H1 (cell line): ENCODE data around the gene ALOX15. TPM values are rescaled to one million over a fixed set of nuclear protein-coding genes. Genes with fewer than 3 reads are reported as not detected.

Experiments used
- CTCF ChIA-PET: fragments of 300-600 bp; sonication (Branson Sonifier 250); formaldehyde crosslinking; loops from one replicate; lab custom pipeline; 2021; ENCODE audit not compliant: partially characterized antibody; lab: Charles Lee
- POLR2A ChIA-PET: fragments of 300-600 bp; sonication (Branson Sonifier 250); formaldehyde crosslinking; loops from one replicate; lab custom pipeline; 2021; ENCODE audit warnings: inconsistent platforms; ENCODE audit not compliant: partially characterized antibody; lab: Charles Lee
- DNase-seq, 2 experiments: peaks; one replicate each; pipeline versions ENCODE4 v3.0.0 to v3.0.0-alpha.2; 2010 to 2022; ENCODE audit warnings: low spot score in 2 of 2, low read depth in 1 of 2, mixed read lengths in 1 of 2
- FAIRE-seq: peaks from 2 replicates; lab custom pipeline; 2011; peaks lifted over from hg19 to GRCh38; lab: Jason Lieb, UNC
- H2AFZ ChIP-seq: 2 replicates; pipeline ENCODE4 v1.8.1; 2012; ENCODE audit warnings: low read length, inconsistent platforms
- H2AK5ac ChIP-seq: 2 replicates; pipeline ENCODE4 v1.6.1; 2013; ENCODE audit warnings: low read depth, low read length
- H2BK120ac ChIP-seq: replicated peaks from 2 replicates; pipeline ENCODE3; 2013; ENCODE audit warnings: low read depth, low read length, inconsistent platforms
- H2BK12ac ChIP-seq: 2 replicates; pipeline ENCODE4 v1.6.1; 2013; ENCODE audit warnings: low read depth, low read length
- H2BK15ac ChIP-seq: 2 replicates; pipeline ENCODE4 v1.6.1; 2013; ENCODE audit warnings: low read length
- H2BK20ac ChIP-seq: 2 replicates; pipeline ENCODE4 v1.6.1; 2013; ENCODE audit warnings: low read length
- H2BK5ac ChIP-seq: 2 replicates; pipeline ENCODE4 v1.6.1; 2013; ENCODE audit warnings: low read depth, low read length
- H3K14ac ChIP-seq: 2 replicates; pipeline ENCODE4 v1.6.1; 2013; ENCODE audit warnings: inconsistent platforms; ENCODE audit not compliant: insufficient read length
- H3K18ac ChIP-seq: 2 replicates; pipeline ENCODE4 v1.6.1; 2013; ENCODE audit warnings: low read length; ENCODE audit errors: extremely low read depth
- H3K23ac ChIP-seq: 2 replicates; pipeline ENCODE4 v1.6.1; 2013; ENCODE audit warnings: inconsistent platforms; ENCODE audit not compliant: insufficient read length
- H3K23me2 ChIP-seq: 2 replicates; pipeline ENCODE4 v1.6.1; 2013; ENCODE audit warnings: low read depth, low read length
- H3K27ac ChIP-seq: 2 replicates; pipeline ENCODE4 v1.6.1; 2011; ENCODE audit warnings: low read depth, low read length, inconsistent platforms
- H3K27me3 ChIP-seq, 4 experiments: replicated peaks in 1 of 4; 1 replicate in 1 of 4; 2 replicates in 3 of 4; pipeline versions ENCODE4 v1.6.1 to v1.8.1; 2011 to 2013; ENCODE audit warnings: low read length in 3 of 4, mild to moderate bottlenecking in 3 of 4, inconsistent platforms in 2 of 4, mixed read lengths in 2 of 4, moderate library complexity in 1 of 4; ENCODE audit not compliant: control insufficient read depth in 3 of 4, insufficient read depth in 3 of 4; ENCODE audit errors: extremely low read depth in 1 of 4
- H3K36me3 ChIP-seq, 4 experiments: 2 replicates each; pipeline versions ENCODE4 v1.6.1 to v1.8.1; 2011 to 2013; ENCODE audit warnings: mild to moderate bottlenecking in 4 of 4, low read length in 3 of 4, moderate library complexity in 2 of 4, control low read depth in 1 of 4, inconsistent platforms in 1 of 4; ENCODE audit not compliant: insufficient read depth in 4 of 4, control insufficient read depth in 2 of 4
- H3K4ac ChIP-seq: replicated peaks from 2 replicates; pipeline ENCODE3; 2013; ENCODE audit warnings: low read length, low read depth, mixed read lengths, inconsistent platforms; ENCODE audit not compliant: insufficient read length
- H3K4me1 ChIP-seq, 4 experiments: replicated peaks in 1 of 4; 1 replicate in 1 of 4; 2 replicates in 3 of 4; pipeline versions ENCODE4 v1.6.1 to v1.8.1; 2011 to 2013; ENCODE audit warnings: low read length in 3 of 4, inconsistent platforms in 2 of 4, mixed read lengths in 1 of 4; ENCODE audit not compliant: insufficient read depth in 4 of 4, control insufficient read depth in 3 of 4
- H3K4me2 ChIP-seq, 2 experiments: 2 replicates each; pipeline versions ENCODE4 v1.6.1 to v1.8.1; 2011 to 2013; ENCODE audit warnings: low read depth in 2 of 2, low read length in 2 of 2, control low read depth in 1 of 2, inconsistent platforms in 1 of 2, mild to moderate bottlenecking in 1 of 2; ENCODE audit not compliant: insufficient read depth in 1 of 2
- H3K4me3 ChIP-seq, 4 experiments: fragments of 200-600, 300-600 bp in 1 of 4; sonication (generic), shearing (Covaris generic), sonication (Bioruptor Twin) in 1 of 4; 2 replicates each; pipeline versions ENCODE4 v1.5.1 to v1.8.1; 2011 to 2016; ENCODE audit warnings: low read length in 4 of 4, low read depth in 3 of 4, control low read depth in 2 of 4, inconsistent platforms in 2 of 4, mild to moderate bottlenecking in 2 of 4, mixed read lengths in 1 of 4, moderate library complexity in 1 of 4; ENCODE audit not compliant: insufficient read depth in 2 of 4; ENCODE audit errors: extremely low read depth in 1 of 4
- H3K56ac ChIP-seq: replicated peaks from 2 replicates; pipeline ENCODE3; 2013; ENCODE audit warnings: low read depth, mild to moderate bottlenecking, mixed read lengths, low read length, inconsistent platforms; ENCODE audit not compliant: insufficient read length
- H3K79me1 ChIP-seq: 2 replicates; pipeline ENCODE4 v1.6.1; 2013; ENCODE audit warnings: low read depth, low read length, control low read depth
- H3K79me2 ChIP-seq, 2 experiments: 2 replicates each; pipeline versions ENCODE4 v1.6.1 to v1.8.1; 2012 to 2013; ENCODE audit warnings: low read length in 2 of 2, mild to moderate bottlenecking in 2 of 2, inconsistent platforms in 1 of 2; ENCODE audit not compliant: insufficient read depth in 2 of 2, control insufficient read depth in 1 of 2
- H3K9ac ChIP-seq, 4 experiments: replicated peaks in 1 of 4; 1 replicate in 1 of 4; 2 replicates in 3 of 4; pipeline versions ENCODE4 v1.6.1 to v1.8.1; 2011 to 2013; ENCODE audit warnings: low read depth in 3 of 4, low read length in 3 of 4, control low read depth in 2 of 4, mild to moderate bottlenecking in 2 of 4, moderate library complexity in 2 of 4, inconsistent platforms in 1 of 4; ENCODE audit errors: extremely low read depth in 1 of 4
- H3K9me3 ChIP-seq, 2 experiments: 2 replicates each; pipeline versions ENCODE4 v1.6.1 to v1.8.1; 2012 to 2013; ENCODE audit warnings: mild to moderate bottlenecking in 2 of 2, moderate library complexity in 2 of 2, control low read depth in 1 of 2, inconsistent platforms in 1 of 2, low read depth in 1 of 2, low read length in 1 of 2, mixed read lengths in 1 of 2; ENCODE audit not compliant: insufficient read depth in 2 of 2
- H4K20me1 ChIP-seq, 2 experiments: replicated peaks in 1 of 2; 2 replicates each; pipeline versions ENCODE3 to v1.8.1; 2011 to 2013; ENCODE audit warnings: inconsistent platforms in 2 of 2, low read length in 2 of 2, mild to moderate bottlenecking in 1 of 2; ENCODE audit not compliant: insufficient read depth in 2 of 2, control insufficient read depth in 1 of 2
- H4K5ac ChIP-seq: 2 replicates; pipeline ENCODE4 v1.6.1; 2013; ENCODE audit warnings: low read length, low read depth, mixed read lengths, inconsistent platforms; ENCODE audit not compliant: insufficient read length
- H4K8ac ChIP-seq: 2 replicates; pipeline ENCODE4 v1.8.0; 2013; ENCODE audit warnings: mild to moderate bottlenecking, moderate library complexity, low read length, inconsistent platforms; ENCODE audit not compliant: insufficient read depth; ENCODE audit errors: extremely low read depth
- H4K91ac ChIP-seq: replicated peaks from 2 replicates; pipeline ENCODE3; 2013; ENCODE audit warnings: low read length, mixed read lengths, inconsistent platforms; ENCODE audit not compliant: insufficient read length
- ATF2 ChIP-seq: IDR thresholded peaks from 2 replicates; pipeline ENCODE4 v1.6.1; 2012; ENCODE audit warnings: low read length, inconsistent platforms
- BACH1 ChIP-seq: IDR thresholded peaks from 2 replicates; pipeline ENCODE4 v1.6.1; 2012; ENCODE audit warnings: low read length, improper control_type of control experiment
- CBX5 ChIP-seq: fragments of 300-800, 300-1000 bp; sonication (generic); IDR thresholded peaks from 2 replicates; pipeline ENCODE4 v1.7.1; 2016; ENCODE audit warnings: antibody characterized with exemption, low read length, low read depth
- E2F6 ChIP-seq: IDR thresholded peaks from 2 replicates; pipeline ENCODE4 v1.6.1; 2012; ENCODE audit warnings: inconsistent platforms
- EP300 ChIP-seq, 2 experiments: IDR thresholded peaks; 1 replicate in 1 of 2; 2 replicates in 1 of 2; pipeline ENCODE4 v1.6.1; 2011 to 2012; ENCODE audit warnings: low read depth in 2 of 2, low read length in 2 of 2, mild to moderate bottlenecking in 2 of 2, borderline replicate concordance in 1 of 2, inconsistent platforms in 1 of 2, moderate library complexity in 1 of 2
- JUN ChIP-seq: IDR thresholded peaks from 2 replicates; pipeline ENCODE4 v1.6.1; 2011; ENCODE audit warnings: low read depth, mild to moderate bottlenecking, improper control_type of control experiment, low read length
- POLR2AphosphoS5 ChIP-seq: IDR thresholded peaks from 2 replicates; pipeline ENCODE4 v1.6.1; 2011; ENCODE audit warnings: low read depth, low read length
- SRF ChIP-seq: IDR thresholded peaks from 2 replicates; pipeline ENCODE4 v1.6.1; 2011; ENCODE audit warnings: mild to moderate bottlenecking, low read depth, low read length, moderate library complexity
- TAF1 ChIP-seq: IDR thresholded peaks from 2 replicates; pipeline ENCODE4 v1.6.1; 2011; ENCODE audit warnings: mild to moderate bottlenecking, low read depth, low read length
- TBP ChIP-seq: IDR thresholded peaks from 2 replicates; pipeline ENCODE4 v1.6.1; 2011; ENCODE audit warnings: low read depth, low read length, improper control_type of control experiment
- USF2 ChIP-seq: IDR thresholded peaks from 2 replicates; pipeline ENCODE4 v1.6.1; 2011; ENCODE audit warnings: low read length, improper control_type of control experiment
- WGBS, 2 experiments: shearing (Covaris generic) in 1 of 2; methylation state at CpG; one replicate each; pipeline versions ENCODE4 v1.1.6 to v1.1.7; 2013 to 2015; ENCODE audit warnings: low lambda C conversion rate in 2 of 2, mixed read lengths in 2 of 2, inconsistent platforms in 1 of 2, low coverage in 1 of 2, missing lambda C conversion rate in 1 of 2; ENCODE audit not compliant: insufficient replicate concordance in 2 of 2, insufficient coverage in 1 of 2, insufficient read length in 1 of 2; ENCODE audit errors: extremely low coverage in 1 of 2, missing lambda C conversion rate in 1 of 2; 5-methylcytosine and 5-hydroxymethylcytosine counted together
- polyA plus RNA-seq, 7 experiments: library from polyadenylated mRNA; depleted of rRNA in 3 of 7; stranded (reverse) in 5 of 7; unstranded in 2 of 7; fragments of >200 nt in 5 of 7; fragments of 200-250 nt in 2 of 7; gene quantifications; 1 replicate in 5 of 7; 2 replicates in 1 of 7; 4 replicates in 1 of 7; pipeline versions ENCODE4 v1.2.1 to v1.2.3, GENCODE V29; 2011 to 2013; ENCODE audit warnings: missing spikeins in 2 of 7, mixed read lengths in 2 of 7
- total RNA-seq: library from RNA; stranded (reverse); fragmentation: NEBNext Ultra II Directional; extraction: Animal tissue kit (Norgen Biotek cat#: 25700); gene quantifications from 2 replicates; pipeline ENCODE4 v1.2.1, GENCODE V29; 2021

The ALOX15 gene
- total and polyA plus RNA-seq, 2 of the 8 experiments (the other 6 are each of a cell fraction or from before 2014, with no cell fraction given) = 1.5 to 1.7 TPM

- Histone ChIP-seq H3K14ac (no peak overlapping the region), H3K36me3 (peaks cover 33 to 67% (median 63%) of the 10 kb centered on the region in 4 experiments), H2BK20ac (no peak overlapping the region), H4K8ac (no peak overlapping the region), H3K4me3 (no peak overlapping the region), H2BK12ac (no peak overlapping the region), H3K56ac (no peak overlapping the region), H3K4me1 (no peaks in the 10 kb centered on the region), H3K23me2 (no peaks in the 10 kb centered on the region), H3K27ac (no peak overlapping the region), H2AFZ (no peak overlapping the region), H4K5ac (no peak overlapping the region), H3K27me3 (no peaks in the 10 kb centered on the region), H3K23ac (no peak overlapping the region), H3K4ac (no peak overlapping the region), H4K20me1 (peaks cover 8 to 19% of the 10 kb centered on the region in 2 experiments), H3K4me2 (no peak overlapping the region), H3K79me2 (no peaks in the 10 kb centered on the region), H2BK5ac (no peak overlapping the region), H2AK5ac (no peak overlapping the region), H3K18ac (no peak overlapping the region), H4K91ac (no peak overlapping the region), H2BK15ac (no peak overlapping the region), H3K9me3 (no peaks in the 10 kb centered on the region), H2BK120ac (no peak overlapping the region), H3K79me1 (no peaks in the 10 kb centered on the region), H3K9ac (no peak overlapping the region)
- DNase-seq (no peak), FAIRE-seq (no peak)
- CTCF ChIA-PET = no interaction called here
- 96% methylated on average over 7 of the region's 8 CpGs; no CpG with 5 or more reads in 1 of the 2 experiments for WGBS, 2 experiments
- POLR2A ChIA-PET = no interaction called here
- no peak for TF ChIP-seq BACH1
- TF ChIP-seq JUN = no peak
- no peak for TF ChIP-seq POLR2AphosphoS5
- no peak for TF ChIP-seq SRF
- no peak for TF ChIP-seq ATF2
- TF ChIP-seq EP300 (IDR thresholded peaks at IDR 0.05; ENCODE audit: borderline replicate concordance in 1 of 2, low read depth in 2 of 2, low read length in 2 of 2) = no peak
- TF ChIP-seq E2F6 = no peak
- TF ChIP-seq USF2 = no peak
- TF ChIP-seq CBX5 = no peak
- no peak for TF ChIP-seq TBP
- TF ChIP-seq TAF1 = no peak
Observed at GRCh38 chr17:4672751-4673150, 31.3 kb upstream of the ALOX15 start.
